ENCODE results near the gene POGLUT2. TPM values are rescaled to one million over a fixed set of nuclear protein-coding genes. Genes with fewer than 3 reads are reported as not detected.
A peak's percentile ranks its signal among the peaks of the same experiment; 100 is the strongest.

The POGLUT2 gene
- total and polyA plus RNA-seq, 10 of the 15 experiments (the other 5 are each of a cell fraction or from before 2014, with no cell fraction given), result 2.9 to 11.3 (median 7.6) TPM

GRCh38 chr13:102771298-102772041 is 27.3 kb downstream of the POGLUT2 start:
- intact Hi-C loops (cut with micrococcal nuclease; ENCODE audit: unreplicated experiment), result loop anchor here (2.0 to 5.0 kb wide), 2 partner anchors 41 to 175 kb away; partner anchors contain the start of gene TPP2
- Histone ChIP-seq H3K4me1 (ENCODE audit: control insufficient read depth, insufficient read depth, low read length) (peaks cover 11% of the 10 kb centered on the region), H2AFZ (ENCODE audit: control insufficient read depth, low read depth, low read length) (0 out of 2 replicates have a peak overlapping the region, but pooled peaks have one; percentile 8), H4K20me1 (ENCODE audit: control insufficient read depth, insufficient read depth) (no peaks in the 10 kb centered on the region), H3K4me2 (ENCODE audit: control insufficient read depth, insufficient read depth) (peak overlapping the region; percentile 5), H3K4me3 (peak overlapping the region; percentile 41; the same call in 1 of the 2 replicates), H3K36me3 (ENCODE audit: control insufficient read depth in 2 of 2, insufficient read depth in 2 of 2, low read length in 1 of 2) (no peaks in the 10 kb centered on the region), H3K79me2 (ENCODE audit: control insufficient read depth, insufficient read depth, low read length) (peaks cover 11% of the 10 kb centered on the region), H3K9ac (ENCODE audit: control insufficient read depth, insufficient read depth, low read length) (no peak overlapping the region), H3K27ac (ENCODE audit: control insufficient read depth, insufficient read depth) (no peak overlapping the region), H3K27me3 (replicated peaks in 1 of 2; ENCODE audit: control insufficient read depth in 2 of 2, insufficient read depth in 2 of 2, low read length in 1 of 2) (no peaks in the 10 kb centered on the region), H3K9me3 (replicated peaks; ENCODE audit: control insufficient read depth, insufficient read depth, low read length) (no peaks in the 10 kb centered on the region)
- TF ChIP-seq TBL1XR1 (IDR thresholded peaks at IDR 0.05; ENCODE audit: low read depth, low read length) (no peak), IKZF2 (IDR thresholded peaks at IDR 0.05) (peak in 1 of 2 experiments; percentile 16; a peak in 1 of 4 replicates)
- ChIA-PET CTCF (interaction anchor here (1.8 kb wide), 2 partner anchors 52 to 74 kb away, joined by 5 read pairs; partner anchors contain the start of gene ERCC5), RAD21 (ENCODE audit: unreplicated experiment) (no interaction called here), SMC1A (ENCODE audit: uncharacterized antibody, unreplicated experiment) (interaction anchor here (0.6 to 4.9 kb wide), 4 partner anchors 29 to 965 kb away, joined by 3 to 22 read pairs (median 3); partner anchors contain the start of genes BIVM and POGLUT2), POLR2A (interaction anchor here (0.6 to 1.0 kb wide), 4 partner anchors 11 to 180 kb away, joined by 3 to 4 read pairs (median 4); no protein-coding TSS in a partner anchor)
- BruUV-seq (replicated peaks), result TSS peak; percentile 52
- 85% methylated on average over 6 of the region's 6 CpGs for WGBS (ENCODE audit: insufficient coverage, insufficient replicate concordance, low lambda C conversion rate, missing lambda C conversion rate)
- ATAC-seq, result no peak
- in situ Hi-C loops (cut with MboI), result no loop called here
- no peak for DNase-seq (ENCODE audit: low read depth, low spot score)
- no peak for FAIRE-seq

GRCh38 chr13:102770435-102770834 is 28.3 kb downstream of the POGLUT2 start:
- DNase-seq (ENCODE audit: low read depth, low spot score) (no peak), ATAC-seq (no peak), FAIRE-seq (no peak)
- Histone ChIP-seq H3K4me2 (ENCODE audit: control insufficient read depth, insufficient read depth) (no peak overlapping the region), H3K27ac (ENCODE audit: control insufficient read depth, insufficient read depth) (no peak overlapping the region), H3K9me3 (replicated peaks; ENCODE audit: control insufficient read depth, insufficient read depth, low read length) (no peaks in the 10 kb centered on the region), H4K20me1 (ENCODE audit: control insufficient read depth, insufficient read depth) (no peaks in the 10 kb centered on the region), H2AFZ (ENCODE audit: control insufficient read depth, low read depth, low read length) (no peak overlapping the region), H3K27me3 (replicated peaks in 1 of 2; ENCODE audit: control insufficient read depth in 2 of 2, insufficient read depth in 2 of 2, low read length in 1 of 2) (no peaks in the 10 kb centered on the region), H3K79me2 (ENCODE audit: control insufficient read depth, insufficient read depth, low read length) (peaks cover 11% of the 10 kb centered on the region), H3K4me1 (ENCODE audit: control insufficient read depth, insufficient read depth, low read length) (peaks cover 11% of the 10 kb centered on the region), H3K36me3 (ENCODE audit: control insufficient read depth in 2 of 2, insufficient read depth in 2 of 2, low read length in 1 of 2) (no peaks in the 10 kb centered on the region), H3K9ac (ENCODE audit: control insufficient read depth, insufficient read depth, low read length) (no peak overlapping the region), H3K4me3 (no peak overlapping the region)
- 61% methylated on average over 2 of the region's 2 CpGs for WGBS (ENCODE audit: insufficient coverage, insufficient replicate concordance, low lambda C conversion rate, missing lambda C conversion rate)
- RAD21 ChIA-PET (ENCODE audit: unreplicated experiment), result no interaction called here
- SMC1A ChIA-PET (ENCODE audit: uncharacterized antibody, unreplicated experiment), result interaction anchor here (1.1 to 4.9 kb wide), 5 partner anchors 9 to 167 kb away, joined by 3 to 22 read pairs (median 4); partner anchors contain the start of genes BIVM and POGLUT2
- CTCF ChIA-PET, result interaction anchor here (1.8 to 3.0 kb wide), 5 partner anchors 32 to 189 kb away, joined by 5 to 9 read pairs (median 6); partner anchors contain the start of gene ERCC5
- no TSS peak for BruUV-seq (replicated peaks)
- intact Hi-C loops (cut with micrococcal nuclease; ENCODE audit: unreplicated experiment) (loop anchor here (5.0 kb wide), 1 partner anchor 42 kb away; no protein-coding TSS in a partner anchor), in situ Hi-C loops (cut with MboI) (no loop called here)
- POLR2A ChIA-PET, result interaction anchor here (1.1 kb wide), 1 partner anchor 12 kb away, joined by 3 read pairs; no protein-coding TSS in a partner anchor
- no peak for TF ChIP-seq ZNF207 (IDR thresholded peaks at IDR 0.05; ENCODE audit: borderline replicate concordance)
- TF ChIP-seq NR2C2 (IDR thresholded peaks at IDR 0.05; ENCODE audit: borderline replicate concordance, control insufficient read depth, insufficient read length, low read depth), result no peak
- TF ChIP-seq HDAC2 (IDR thresholded peaks at IDR 0.05), result no peak
- TF ChIP-seq RBBP5 (conservative IDR thresholded peaks at IDR 0.05), result no peak
- TF ChIP-seq RB1 (IDR thresholded peaks at IDR 0.05; ENCODE audit: borderline replicate concordance), result no peak
- no peak for TF ChIP-seq YBX1 (IDR thresholded peaks at IDR 0.05)
- no peak for TF ChIP-seq NBN (IDR thresholded peaks at IDR 0.05)
- no peak for TF ChIP-seq POLR2A (IDR thresholded peaks at IDR 0.05; ENCODE audit: low read depth, low read length)
- TF ChIP-seq PRDM15 (CRISPR knock-in tag; IDR thresholded peaks at IDR 0.05), result no peak
- no peak for TF ChIP-seq TCF12 (IDR thresholded peaks at IDR 0.05; ENCODE audit: low read depth, low read length)
